ENCODE data around the gene CPSF4L.
"Not testable (repeated sequence)": the region's sequence is repeated elsewhere in the genome, so short reads cannot be mapped to it uniquely, and the experiment has no call there.

CPSF4L gene

DNA sequence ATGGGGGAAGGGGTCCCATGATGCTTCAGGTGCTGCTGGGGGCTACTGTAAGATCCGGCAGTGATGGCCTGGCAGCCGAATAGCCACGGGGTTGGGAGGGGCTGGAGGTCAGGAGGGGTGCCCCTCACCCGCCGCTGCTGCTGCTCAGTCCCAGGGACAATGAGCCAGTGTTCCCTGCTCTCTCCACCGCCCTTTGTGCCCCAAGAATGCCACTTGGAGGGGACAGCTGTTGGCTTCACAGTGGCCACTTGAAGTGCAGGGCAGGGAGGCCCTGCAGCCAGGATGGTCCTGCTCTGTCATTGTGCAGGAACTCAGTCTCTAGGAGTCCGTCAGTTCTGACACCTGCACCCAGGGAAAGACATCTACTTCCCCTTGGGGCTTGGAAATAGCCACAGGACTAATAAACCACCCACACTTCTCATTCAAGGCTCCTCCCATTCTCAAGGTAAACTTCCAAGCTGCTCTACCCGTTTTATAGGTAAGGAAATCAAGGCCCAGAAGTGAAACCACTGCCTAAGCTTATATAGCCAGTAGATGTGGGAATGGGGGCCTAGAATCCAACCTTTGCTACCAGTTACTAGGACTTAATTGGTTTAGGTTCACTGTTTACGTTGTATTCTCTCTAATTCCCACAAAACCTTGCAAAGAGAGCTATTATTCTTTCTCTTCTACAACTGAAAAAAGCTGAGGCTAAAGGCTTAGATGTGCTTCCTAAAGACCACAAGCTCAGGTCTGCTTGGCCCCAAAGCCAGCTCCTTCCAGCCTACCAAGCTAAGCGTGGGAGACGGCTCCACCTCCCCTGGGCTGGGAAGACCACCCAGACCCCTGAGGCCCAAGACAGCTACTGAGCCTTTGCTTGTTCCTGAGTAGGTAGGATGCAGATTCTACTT lies 6.2 kb upstream of the CPSF4L start:
- Histone ChIP-seq H3K27me3 (ENCODE audit: insufficient read depth, low read length) (no peaks in the 10 kb centered on the region), H3K4me3 (ENCODE audit: low read length) (no peak overlapping the region), H3K36me3 (ENCODE audit: insufficient read depth, low read length) (no peaks in the 10 kb centered on the region), H3K9me3 (ENCODE audit: insufficient read depth, low read depth, low read length) (0 out of 2 replicates have a peak, but pooled peaks cover 5% of the 10 kb centered on the region), H3K9ac (ENCODE audit: low read depth, low read length) (no peak overlapping the region), H3K4me1 (ENCODE audit: insufficient read depth, low read length) (peaks cover 3% of the 10 kb centered on the region; the same call in 1 of the 2 replicates), H3K27ac (ENCODE audit: low read depth, low read length) (no peak overlapping the region)
- WGBS = 78% methylated on average over 11 of the region's 11 CpGs

DNA sequence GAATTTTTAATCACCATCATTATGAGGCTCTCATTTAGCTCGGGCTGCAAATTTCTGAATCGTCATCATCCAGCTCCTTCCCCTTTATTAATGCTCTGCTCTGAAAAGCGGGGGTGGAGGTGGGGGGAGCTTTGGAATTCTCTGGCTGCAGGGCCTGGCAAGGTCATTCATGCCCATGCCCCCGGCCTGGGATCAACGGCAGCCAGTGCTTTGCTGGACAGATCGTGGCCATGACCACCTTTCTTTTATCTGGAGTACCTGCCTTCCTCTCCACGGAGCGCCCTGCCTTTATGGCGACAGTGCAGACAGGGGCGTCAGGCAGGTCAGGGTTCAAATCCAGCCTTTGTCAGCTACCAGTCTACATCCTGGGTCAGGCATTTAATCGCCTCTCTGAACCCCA lies 5.1 kb upstream of the CPSF4L start:
- WGBS = 93% methylated on average over 11 of the region's 11 CpGs
- Histone ChIP-seq H3K4me3 (ENCODE audit: low read length) (no peak overlapping the region), H3K9ac (ENCODE audit: low read depth, low read length) (no peak overlapping the region), H3K27ac (ENCODE audit: low read depth, low read length) (no peak overlapping the region), H3K36me3 (ENCODE audit: insufficient read depth, low read length) (no peaks in the 10 kb centered on the region), H3K27me3 (ENCODE audit: insufficient read depth, low read length) (no peaks in the 10 kb centered on the region), H3K9me3 (ENCODE audit: insufficient read depth, low read depth, low read length) (0 out of 2 replicates have a peak, but pooled peaks cover 5% of the 10 kb centered on the region), H3K4me1 (ENCODE audit: insufficient read depth, low read length) (peaks cover 14% of the 10 kb centered on the region)

DNA sequence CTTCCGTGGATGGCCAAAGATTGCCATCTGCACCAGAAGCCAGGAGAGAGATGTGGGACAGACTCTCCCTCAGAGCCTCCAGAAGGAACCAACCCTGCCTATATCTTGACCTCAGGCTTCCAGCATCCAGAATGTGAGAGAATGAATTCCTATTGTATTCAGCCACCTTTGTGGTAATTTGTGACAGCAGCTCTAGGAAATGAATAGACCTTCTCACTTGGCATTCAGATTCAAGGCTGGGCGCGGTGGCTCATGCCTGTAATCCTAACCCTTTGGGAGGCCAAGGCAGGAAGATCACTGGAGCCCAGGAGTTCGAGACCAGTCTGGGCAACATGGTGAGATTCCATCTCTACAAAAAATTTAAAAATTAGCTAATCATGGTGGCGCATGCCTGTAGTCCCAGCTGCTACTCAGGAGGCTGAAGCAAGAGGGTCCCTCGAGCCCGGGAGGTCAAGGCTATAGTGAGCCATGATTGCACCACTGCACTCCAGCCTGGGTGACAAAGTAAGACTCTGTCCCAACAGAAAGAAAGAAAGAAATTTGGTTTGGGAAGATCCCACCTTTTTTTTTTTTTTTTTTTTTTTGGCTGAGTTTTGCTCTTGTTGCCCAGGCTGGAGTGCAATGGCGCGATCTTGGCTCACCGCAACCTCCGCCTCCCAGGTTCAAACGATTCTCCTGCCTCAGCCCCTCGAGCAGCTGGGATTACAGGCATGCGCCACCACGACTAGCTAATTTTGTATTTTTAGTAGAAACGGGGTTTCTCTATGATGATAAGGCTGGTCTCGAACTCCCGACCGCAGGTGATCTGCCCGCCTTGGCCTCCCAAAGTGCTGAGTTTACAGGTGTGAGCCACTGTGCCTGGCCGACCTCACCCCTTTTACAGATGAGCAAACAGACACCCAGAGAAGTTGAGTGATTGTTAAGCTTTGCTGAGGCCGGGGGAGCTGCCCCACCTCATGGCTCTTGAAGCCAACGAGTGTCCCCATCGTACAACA lies 4.3 kb upstream of the CPSF4L start:
- peaks cover 17% of the 10 kb centered on the region for H3K4me1 ChIP-seq (ENCODE audit: insufficient read depth, low read length)
- H3K36me3 ChIP-seq (ENCODE audit: insufficient read depth, low read length) = no peaks in the 10 kb centered on the region
- no peak overlapping the region for H3K4me3 ChIP-seq (ENCODE audit: low read length)
- no peak overlapping the region for H3K9ac ChIP-seq (ENCODE audit: low read depth, low read length)
- no peak overlapping the region for H3K27ac ChIP-seq (ENCODE audit: low read depth, low read length)
- H3K9me3 ChIP-seq (ENCODE audit: insufficient read depth, low read depth, low read length) = 0 out of 2 replicates have a peak, but pooled peaks cover 5% of the 10 kb centered on the region
- 94% methylated on average over 24 of the region's 24 CpGs for WGBS
- no peaks in the 10 kb centered on the region for H3K27me3 ChIP-seq (ENCODE audit: insufficient read depth, low read length)

DNA sequence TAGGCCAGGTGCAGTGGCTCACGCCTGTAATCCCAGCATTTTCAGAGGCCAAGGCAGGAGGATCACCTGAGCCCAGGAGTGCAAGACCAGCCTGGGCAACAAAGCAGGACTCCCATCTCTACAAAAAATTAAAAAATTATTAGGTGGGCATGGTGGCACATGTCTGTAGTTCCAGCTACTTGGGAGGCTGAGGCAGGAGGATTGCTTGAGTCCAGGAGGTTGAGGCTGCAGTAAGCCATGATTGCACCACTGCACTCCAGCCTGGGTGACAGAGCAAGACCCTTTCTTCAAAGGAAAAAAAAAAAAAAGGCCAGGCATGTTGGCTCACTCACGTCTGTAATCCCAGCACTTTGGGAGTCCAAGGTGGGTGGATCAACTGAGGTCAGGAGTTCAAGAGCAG lies 2.8 kb upstream of the CPSF4L start:
- not testable (repeated sequence) for H3K27ac ChIP-seq (ENCODE audit: low read depth, low read length); H3K27me3 ChIP-seq (ENCODE audit: insufficient read depth, low read length); H3K4me3 ChIP-seq (ENCODE audit: low read length); H3K9ac ChIP-seq (ENCODE audit: low read depth, low read length); H3K36me3 ChIP-seq (ENCODE audit: insufficient read depth, low read length); H3K9me3 ChIP-seq (ENCODE audit: insufficient read depth, low read depth, low read length)
- peaks cover 17% of the 10 kb centered on the region for H3K4me1 ChIP-seq (ENCODE audit: insufficient read depth, low read length)
- WGBS = 87% methylated on average over 2 of the region's 2 CpGs

DNA sequence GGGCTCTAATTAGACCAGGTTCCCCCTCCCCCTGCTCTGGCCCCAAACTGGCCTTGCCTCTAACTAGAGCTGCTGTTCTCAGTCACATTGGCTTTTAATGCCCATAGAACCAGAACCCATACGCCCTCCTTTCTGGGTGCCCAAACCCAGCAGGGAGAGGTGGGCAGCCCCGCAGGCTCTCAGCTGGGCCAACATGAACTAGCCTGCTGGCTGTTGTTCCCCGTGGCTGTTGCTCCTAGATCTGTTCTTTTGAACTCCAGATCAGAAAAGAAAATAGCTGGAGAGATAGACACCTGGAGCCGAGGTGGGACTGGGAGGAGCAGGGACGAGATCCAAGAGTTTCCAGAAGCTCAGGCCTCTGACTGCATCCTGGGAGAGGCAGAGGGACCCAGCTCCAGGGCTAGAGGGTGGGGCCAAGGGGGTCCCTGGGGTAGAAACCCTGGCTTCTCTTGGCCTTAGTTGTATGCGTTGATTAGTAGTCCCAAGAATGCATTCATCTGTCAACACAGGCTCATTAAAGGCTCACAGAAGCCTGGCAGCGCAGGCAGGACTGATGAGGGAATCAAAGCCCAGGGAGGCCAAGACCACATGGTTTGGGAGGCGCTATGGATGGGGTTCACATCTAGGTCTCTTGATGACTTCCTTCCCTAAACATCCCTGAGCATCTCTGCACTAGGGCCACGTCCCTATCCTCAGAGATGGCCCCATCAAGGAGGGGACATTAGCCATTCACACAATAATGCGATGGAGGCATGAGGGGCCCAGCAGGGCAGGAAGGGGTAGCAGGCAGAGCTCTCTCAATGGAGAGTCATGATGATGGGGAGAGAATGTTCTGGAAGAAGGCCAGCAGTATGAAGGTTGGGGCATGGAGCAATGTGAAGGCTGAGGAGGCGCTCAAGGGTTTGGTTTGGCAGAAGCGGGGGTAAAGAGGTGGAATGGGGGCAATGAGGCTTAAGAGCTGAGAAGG lies 1.3 kb upstream of the CPSF4L start:
- Histone ChIP-seq H3K9ac (ENCODE audit: low read depth, low read length) (no peak overlapping the region), H3K4me1 (ENCODE audit: insufficient read depth, low read length) (peaks cover 17% of the 10 kb centered on the region), H3K9me3 (ENCODE audit: insufficient read depth, low read depth, low read length) (no peaks in the 10 kb centered on the region), H3K27me3 (ENCODE audit: insufficient read depth, low read length) (no peaks in the 10 kb centered on the region), H3K27ac (ENCODE audit: low read depth, low read length) (peak overlapping the region; percentile 52; the same call in 1 of the 2 replicates), H3K4me3 (ENCODE audit: low read length) (no peak overlapping the region), H3K36me3 (ENCODE audit: insufficient read depth, low read length) (no peaks in the 10 kb centered on the region)
- 61% methylated on average over 12 of the region's 12 CpGs for WGBS

DNA sequence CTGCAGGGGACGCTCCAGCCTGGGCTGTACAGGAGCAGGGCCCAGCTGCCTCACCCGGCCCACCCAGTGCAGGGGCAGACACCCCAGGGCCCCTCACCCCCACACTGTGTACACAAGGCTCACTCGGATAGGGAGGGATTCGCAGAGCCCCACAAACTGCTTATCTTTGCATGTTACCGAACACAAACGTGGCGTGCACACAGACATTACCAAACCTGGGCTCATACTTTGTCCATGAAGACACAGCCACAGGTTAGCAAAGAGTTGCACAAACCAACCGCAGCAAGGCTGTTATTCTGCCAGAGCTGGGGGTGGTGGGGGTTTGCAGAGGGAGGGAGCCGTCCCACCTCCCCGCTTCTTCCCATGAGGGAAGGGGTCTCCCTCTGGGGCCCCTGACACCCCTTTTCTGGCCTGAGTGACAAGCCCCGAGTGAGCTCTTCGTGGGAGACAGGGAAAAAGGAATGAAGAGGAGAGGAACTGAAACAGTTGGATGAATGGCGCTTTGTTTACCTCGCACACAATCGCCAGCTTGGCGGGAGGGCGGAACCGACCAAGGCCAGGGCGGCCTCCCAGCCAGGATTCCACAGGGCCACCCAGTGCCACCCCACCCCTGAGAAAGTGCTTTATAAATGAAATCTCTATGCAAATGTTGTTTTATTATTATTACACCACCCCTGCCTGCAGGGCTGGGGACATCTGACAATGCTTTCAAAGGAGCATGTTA lies 434 bp upstream of the CPSF4L start:
- H3K9me3 ChIP-seq (ENCODE audit: insufficient read depth, low read depth, low read length) = no peaks in the 10 kb centered on the region
- WGBS = 38% methylated on average over 17 of the region's 19 CpGs
- no peak overlapping the region; the same call in 1 of the 2 replicates for H3K4me3 ChIP-seq (ENCODE audit: low read length)
- no peaks in the 10 kb centered on the region for H3K36me3 ChIP-seq (ENCODE audit: insufficient read depth, low read length)
- no peak overlapping the region for H3K9ac ChIP-seq (ENCODE audit: low read depth, low read length)
- no peaks in the 10 kb centered on the region for H3K27me3 ChIP-seq (ENCODE audit: insufficient read depth, low read length)
- H3K4me1 ChIP-seq (ENCODE audit: insufficient read depth, low read length) = peaks cover 17% of the 10 kb centered on the region
- peak overlapping the region; percentile 52; the same call in 1 of the 2 replicates for H3K27ac ChIP-seq (ENCODE audit: low read depth, low read length)

DNA sequence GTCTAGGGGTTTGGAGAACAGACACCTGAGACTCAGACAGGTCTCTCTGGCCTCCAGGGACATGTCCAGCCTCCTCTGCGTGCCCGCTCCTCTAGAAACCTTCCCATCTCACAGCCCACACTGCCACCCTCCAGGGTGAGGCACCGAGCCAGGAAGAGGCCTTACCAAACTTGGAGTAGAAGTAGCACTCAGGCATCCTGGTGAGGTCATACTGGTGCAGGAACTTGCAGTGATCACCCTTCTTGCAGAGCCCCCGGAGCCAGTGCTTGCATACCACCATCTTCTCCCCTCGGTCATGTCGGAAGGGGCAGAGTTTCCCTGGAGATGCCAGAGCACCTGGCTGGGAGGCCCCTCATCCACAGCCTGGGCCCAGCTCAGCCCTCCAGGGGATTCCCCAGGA lies 4.2 kb downstream of the CPSF4L start:
- no peaks in the 10 kb centered on the region for H3K36me3 ChIP-seq (ENCODE audit: insufficient read depth, low read length)
- H3K9ac ChIP-seq (ENCODE audit: low read depth, low read length) = no peak overlapping the region
- H3K27me3 ChIP-seq (ENCODE audit: insufficient read depth, low read length) = no peaks in the 10 kb centered on the region
- H3K4me1 ChIP-seq (ENCODE audit: insufficient read depth, low read length) = peaks cover 15% of the 10 kb centered on the region
- H3K4me3 ChIP-seq (ENCODE audit: low read length) = no peak overlapping the region
- no peaks in the 10 kb centered on the region for H3K9me3 ChIP-seq (ENCODE audit: insufficient read depth, low read depth, low read length)
- no peak overlapping the region for H3K27ac ChIP-seq (ENCODE audit: low read depth, low read length)
- 94% methylated on average over 6 of the region's 6 CpGs for WGBS

DNA sequence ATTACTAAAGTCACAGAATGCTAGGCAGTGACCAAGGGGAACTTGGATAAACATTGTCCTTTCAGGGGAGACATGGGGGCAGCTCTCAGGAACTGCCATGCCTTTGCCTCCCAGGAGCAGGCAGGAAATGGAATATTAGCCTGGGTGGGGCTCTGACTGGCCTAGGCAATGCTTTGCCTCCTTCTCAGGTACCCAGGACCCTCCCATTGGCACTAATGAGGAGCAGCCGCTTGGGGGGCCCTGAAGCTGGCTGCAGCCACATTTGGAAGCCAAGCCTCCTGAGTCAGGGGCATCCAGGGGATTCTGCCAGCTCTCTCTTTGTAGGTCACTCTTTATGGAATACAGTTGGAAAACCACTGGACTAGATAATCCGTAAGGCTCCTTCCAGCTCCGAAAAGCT lies 5.5 kb downstream of the CPSF4L start:
- no peak overlapping the region for H3K4me3 ChIP-seq (ENCODE audit: low read length)
- no peaks in the 10 kb centered on the region for H3K9me3 ChIP-seq (ENCODE audit: insufficient read depth, low read depth, low read length)
- no peak overlapping the region for H3K27ac ChIP-seq (ENCODE audit: low read depth, low read length)
- peaks cover 5% of the 10 kb centered on the region; the same call in 1 of the 2 replicates for H3K4me1 ChIP-seq (ENCODE audit: insufficient read depth, low read length)
- no peaks in the 10 kb centered on the region for H3K36me3 ChIP-seq (ENCODE audit: insufficient read depth, low read length)
- H3K27me3 ChIP-seq (ENCODE audit: insufficient read depth, low read length) = no peaks in the 10 kb centered on the region
- no peak overlapping the region for H3K9ac ChIP-seq (ENCODE audit: low read depth, low read length)
- 67% methylated on average over 3 of the region's 3 CpGs for WGBS

DNA sequence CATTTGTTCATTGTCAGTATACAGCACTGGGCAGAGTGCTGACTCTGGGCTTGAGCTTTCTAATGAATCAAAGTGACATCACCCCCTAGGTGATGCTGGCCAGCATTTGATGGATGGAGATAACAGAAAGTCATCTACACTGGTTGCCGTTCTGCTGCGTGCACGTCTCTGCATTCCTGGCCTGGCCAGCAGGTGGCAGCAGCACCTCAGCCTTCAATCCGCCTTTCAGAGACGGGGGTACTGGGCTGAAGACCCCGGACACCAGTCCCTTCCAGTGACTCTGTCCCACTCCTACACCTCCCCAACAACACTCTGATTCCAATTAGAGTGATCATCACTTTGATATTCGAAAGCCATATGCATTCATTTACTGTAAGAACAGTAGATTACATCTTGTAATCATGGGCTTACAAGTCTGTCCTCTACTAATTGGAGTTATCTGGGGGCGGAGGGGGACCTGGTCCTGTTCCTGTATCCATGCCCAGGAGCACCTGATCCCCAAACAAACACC lies 6.0 kb downstream of the CPSF4L start:
- H3K9me3 ChIP-seq (ENCODE audit: insufficient read depth, low read depth, low read length) = no peaks in the 10 kb centered on the region
- no peak overlapping the region for H3K9ac ChIP-seq (ENCODE audit: low read depth, low read length)
- no peaks in the 10 kb centered on the region for H3K36me3 ChIP-seq (ENCODE audit: insufficient read depth, low read length)
- H3K4me1 ChIP-seq (ENCODE audit: insufficient read depth, low read length) = peaks cover 5% of the 10 kb centered on the region; the same call in 1 of the 2 replicates
- no peaks in the 10 kb centered on the region for H3K27me3 ChIP-seq (ENCODE audit: insufficient read depth, low read length)
- no peak overlapping the region for H3K27ac ChIP-seq (ENCODE audit: low read depth, low read length)
- H3K4me3 ChIP-seq (ENCODE audit: low read length) = no peak overlapping the region
- 17% methylated on average over 8 of the region's 8 CpGs for WGBS

DNA sequence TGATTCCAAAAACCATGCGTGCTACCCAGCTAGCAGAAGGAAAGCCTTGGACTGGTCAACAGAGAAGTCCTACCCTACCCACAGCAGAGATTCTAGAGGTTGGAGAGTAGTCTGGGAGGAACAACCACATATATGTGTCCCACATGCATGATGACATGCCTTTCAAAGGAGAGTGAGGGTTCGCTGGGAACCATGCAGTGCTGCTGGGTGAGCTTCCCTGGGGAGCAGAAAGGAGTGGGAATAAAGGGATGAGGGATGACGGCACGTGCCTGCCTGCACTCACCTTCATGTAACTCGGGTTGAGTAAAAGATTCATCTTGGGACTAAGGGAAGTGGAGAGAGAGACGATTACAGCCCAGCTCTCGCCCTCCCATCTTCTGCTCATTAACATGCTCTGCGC lies 9.8 kb downstream of the CPSF4L start:
- Histone ChIP-seq H3K27ac (ENCODE audit: low read depth, low read length) (no peak overlapping the region), H3K9me3 (ENCODE audit: insufficient read depth, low read depth, low read length) (no peaks in the 10 kb centered on the region), H3K4me3 (ENCODE audit: low read length) (no peak overlapping the region), H3K4me1 (ENCODE audit: insufficient read depth, low read length) (peaks cover 5% of the 10 kb centered on the region; the same call in 1 of the 2 replicates), H3K9ac (ENCODE audit: low read depth, low read length) (no peak overlapping the region), H3K36me3 (ENCODE audit: insufficient read depth, low read length) (peaks cover 17% of the 10 kb centered on the region), H3K27me3 (ENCODE audit: insufficient read depth, low read length) (no peaks in the 10 kb centered on the region)
- WGBS = 90% methylated on average over 6 of the region's 8 CpGs
